ENCODE measurements around the gene LIPJ. TPM values are rescaled to one million over a fixed set of nuclear protein-coding genes. Genes with fewer than 3 reads are reported as not detected.

LIPJ gene
- total RNA-seq, 2 experiments from 2014 or later, result 0.06 TPM; not detected in 1

- no peak for DNase-seq (ENCODE audit: low spot score)
- H3K27ac ChIP-seq (ENCODE audit: low read depth, low read length, poor library complexity, severe bottlenecking), result no peak overlapping the region
- intact Hi-C loops (cut with micrococcal nuclease; ENCODE audit: unreplicated experiment), result no loop called here
- no peak overlapping the region for H3K4me2 ChIP-seq (ENCODE audit: low read length)
- H3K4me3 ChIP-seq (ENCODE audit: low read depth, low read length, poor library complexity, severe bottlenecking), result no peak overlapping the region
- no TSS peak for BruUV-seq (replicated peaks)
- ChIA-PET CTCF (ENCODE audit: unreplicated experiment) (no interaction called here), POLR2A (no interaction called here)
- H2AFZ ChIP-seq (ENCODE audit: low read length), result no peak overlapping the region
- no peaks in the 10 kb centered on the region for H3K9me2 ChIP-seq (ENCODE audit: insufficient read depth, low read length)
- H3K79me2 ChIP-seq (ENCODE audit: insufficient read depth, low read depth, low read length), result no peaks in the 10 kb centered on the region
- no peaks in the 10 kb centered on the region for H3K4me1 ChIP-seq (ENCODE audit: insufficient read depth, low read length, poor library complexity, severe bottlenecking)
- TF ChIP-seq CTCF (conservative IDR thresholded peaks at IDR 0.05; ENCODE audit: low read length), result no peak
- TF ChIP-seq EZH2phosphoT487 (IDR thresholded peaks at IDR 0.05; ENCODE audit: borderline replicate concordance, low read depth, low read length), result no peak
- no peaks in the 10 kb centered on the region for H3K36me3 ChIP-seq (ENCODE audit: insufficient read depth, low read length)
- H4K20me1 ChIP-seq (ENCODE audit: insufficient read depth, low read length), result no peaks in the 10 kb centered on the region
- no peaks in the 10 kb centered on the region for H3K9me3 ChIP-seq (ENCODE audit: low read length)
Observed at GRCh38 chr10:88651101-88651551, 64.6 kb downstream of the LIPJ start.

DNA sequence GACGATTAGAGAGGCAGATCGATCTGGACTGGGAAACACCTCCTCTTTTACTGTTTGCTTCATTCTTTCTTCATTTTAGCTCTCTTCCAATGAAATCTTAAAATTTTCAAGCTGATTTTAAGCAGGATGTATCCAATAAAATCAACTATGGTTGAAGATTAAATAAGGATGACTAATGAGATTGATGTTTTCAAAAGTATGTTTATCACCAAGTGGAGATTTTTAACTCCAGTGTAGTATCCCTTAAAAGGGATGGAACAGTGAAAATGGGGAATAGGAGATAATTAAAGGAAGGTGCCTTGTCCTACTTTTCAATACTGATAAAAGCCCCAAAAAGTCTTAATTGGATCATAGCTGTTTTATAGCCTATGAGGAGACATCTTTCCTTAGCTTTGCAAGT lies 66.1 kb downstream of the LIPJ start:
- intact Hi-C loops (cut with micrococcal nuclease; ENCODE audit: unreplicated experiment), result no loop called here
- Histone ChIP-seq H3K4me2 (ENCODE audit: low read length) (no peak overlapping the region), H3K9me3 (ENCODE audit: low read length) (no peaks in the 10 kb centered on the region), H3K9me2 (ENCODE audit: insufficient read depth, low read length) (no peaks in the 10 kb centered on the region), H3K4me3 (ENCODE audit: low read depth, low read length, poor library complexity, severe bottlenecking) (no peak overlapping the region), H3K4me1 (ENCODE audit: insufficient read depth, low read length, poor library complexity, severe bottlenecking) (no peaks in the 10 kb centered on the region), H3K27ac (ENCODE audit: low read depth, low read length, poor library complexity, severe bottlenecking) (no peak overlapping the region), H3K79me2 (ENCODE audit: insufficient read depth, low read depth, low read length) (no peaks in the 10 kb centered on the region), H3K36me3 (ENCODE audit: insufficient read depth, low read length) (no peaks in the 10 kb centered on the region), H4K20me1 (ENCODE audit: insufficient read depth, low read length) (no peaks in the 10 kb centered on the region), H2AFZ (ENCODE audit: low read length) (no peak overlapping the region)
- ChIA-PET CTCF (ENCODE audit: unreplicated experiment) (interaction anchor here (0.6 kb wide), 1 partner anchor 144 kb away, joined by 3 read pairs; no protein-coding TSS in a partner anchor), POLR2A (interaction anchor here (0.6 kb wide), 1 partner anchor 426 kb away, joined by 3 read pairs; no protein-coding TSS in a partner anchor)
- TF ChIP-seq CTCF (conservative IDR thresholded peaks at IDR 0.05; ENCODE audit: low read length), result no peak
- TF ChIP-seq EZH2phosphoT487 (IDR thresholded peaks at IDR 0.05; ENCODE audit: borderline replicate concordance, low read depth, low read length), result no peak
- no TSS peak for BruUV-seq (replicated peaks)
- no peak for DNase-seq (ENCODE audit: low spot score)

Small RNAs within 50 kb of the gene (small RNA-seq; reads per million reads assigned to genes)
- gene RF00019, result not detected

Other genes starting within 250 kb of the LIPJ start
- not detected in 2 replicates for gene RNLS, start 3.4 kb upstream of the LIPJ start, total RNA-seq (2014; rRNA removed; shearing (Covaris generic))
- gene RNLS, start 3.4 kb upstream of the LIPJ start, total RNA-seq (2022), result not detected in 2 replicates
- gene LIPF, start 77.7 kb downstream of the LIPJ start, total RNA-seq (2014; rRNA removed; shearing (Covaris generic)), result not detected in 2 replicates
- not detected in 2 replicates for gene LIPF, start 77.7 kb downstream of the LIPJ start, total RNA-seq (2022)
- not detected in 2 replicates for gene LIPK, start 119.5 kb downstream of the LIPJ start, total RNA-seq (2014; rRNA removed; shearing (Covaris generic))
- not detected in 2 replicates for gene LIPK, start 119.5 kb downstream of the LIPJ start, total RNA-seq (2022)
- not detected in 2 replicates for gene LIPN, start 173.3 kb downstream of the LIPJ start, total RNA-seq (2014; rRNA removed; shearing (Covaris generic))
- not detected in 2 replicates for gene LIPN, start 173.3 kb downstream of the LIPJ start, total RNA-seq (2022)
- not detected in 2 replicates for gene LIPM, start 216.0 kb downstream of the LIPJ start, total RNA-seq (2014; rRNA removed; shearing (Covaris generic))
- gene LIPM, start 216.0 kb downstream of the LIPJ start, total RNA-seq (2022), result not detected in 2 replicates

Data from OCI-LY7 (cell line).